Duodenal mucosa (tissue), 2 donors: ENCODE data around the gene SCGB3A2.

Experiments
- H3K27ac ChIP-seq: one replicate; pipeline ENCODE4 v1.7.0; 2013; ENCODE audit warnings: low read depth, low read length
- H3K27me3 ChIP-seq, 2 donors: one replicate each; pipeline ENCODE4 v1.7.0; 2013; ENCODE audit warnings: low read length in 2 of 2, control low read depth in 1 of 2; ENCODE audit not compliant: insufficient read depth in 2 of 2, control insufficient read depth in 1 of 2
- H3K36me3 ChIP-seq, 2 donors: one replicate each; pipeline ENCODE4 v1.7.0; 2013; ENCODE audit warnings: low read length in 2 of 2, control low read depth in 1 of 2; ENCODE audit not compliant: insufficient read depth in 2 of 2, control insufficient read depth in 1 of 2
- H3K4me1 ChIP-seq, 2 donors: one replicate each; pipeline ENCODE4 v1.7.0; 2013; ENCODE audit warnings: low read length in 2 of 2, control low read depth in 1 of 2; ENCODE audit not compliant: insufficient read depth in 2 of 2, control insufficient read depth in 1 of 2
- H3K4me3 ChIP-seq, 2 donors: one replicate each; pipeline ENCODE4 v1.7.0; 2013; ENCODE audit warnings: low read length in 2 of 2, low read depth in 1 of 2
- H3K9ac ChIP-seq, 2 donors: one replicate each; pipeline ENCODE4 v1.7.0; 2013; ENCODE audit warnings: low read length in 2 of 2, low read depth in 1 of 2
- H3K9me3 ChIP-seq, 2 donors: one replicate each; pipeline ENCODE4 v1.7.0; 2013; ENCODE audit warnings: low read length in 2 of 2, control low read depth in 1 of 2; ENCODE audit not compliant: control insufficient read depth in 1 of 2

The SCGB3A2 gene

GRCh38 chr5:147898875-147899401 lies 20.4 kb downstream of the SCGB3A2 start:
- Histone ChIP-seq H3K27ac (no peak overlapping the region), H3K9ac (no peak overlapping the region), H3K4me3 (no peak overlapping the region), H3K9me3 (no peaks in the 10 kb centered on the region), H3K36me3 (no peaks in the 10 kb centered on the region), H3K27me3 (no peaks in the 10 kb centered on the region), H3K4me1 (no peaks in the 10 kb centered on the region)

GRCh38 chr5:147901599-147902039 lies 23.1 kb downstream of the SCGB3A2 start:
- Histone ChIP-seq H3K27me3 (no peaks in the 10 kb centered on the region), H3K4me3 (no peak overlapping the region), H3K4me1 (no peaks in the 10 kb centered on the region), H3K27ac (no peak overlapping the region), H3K9me3 (no peaks in the 10 kb centered on the region), H3K36me3 (no peaks in the 10 kb centered on the region), H3K9ac (no peak overlapping the region)

- Histone ChIP-seq H3K36me3 (no peaks in the 10 kb centered on the region), H3K4me3 (no peak overlapping the region), H3K27ac (no peak overlapping the region), H3K9me3 (no peaks in the 10 kb centered on the region), H3K4me1 (no peaks in the 10 kb centered on the region), H3K9ac (no peak overlapping the region), H3K27me3 (no peaks in the 10 kb centered on the region)
Measured at GRCh38 chr5:147902609-147903115, 24.2 kb downstream of the SCGB3A2 start.

GRCh38 chr5:147904110-147904509 lies 25.6 kb downstream of the SCGB3A2 start:
- no peak overlapping the region for H3K4me3 ChIP-seq
- no peak overlapping the region for H3K27ac ChIP-seq

GRCh38 chr5:147906326-147907095 lies 28.0 kb downstream of the SCGB3A2 start, which contains the start of gene C5orf46:
Gene C5orf46, minus strand, starts transcription at chr5:147906538. Its CDS starts 37 bp downstream, at chr5:147906501.
- H3K4me3 ChIP-seq = no peak within 1 kb of the TSS
- H3K9ac ChIP-seq = no peak within 1 kb of the TSS
- no peaks in the 10 kb centered on the region for H3K9me3 ChIP-seq
- no peaks in the 10 kb centered on the region for H3K36me3 ChIP-seq
- no peaks in the 10 kb centered on the region for H3K27me3 ChIP-seq
- H3K4me1 ChIP-seq = no peaks in the 10 kb centered on the region
- no peak within 1 kb of the TSS for H3K27ac ChIP-seq

More at GRCh38 chr5:147904110-147904509, 25.6 kb downstream of the SCGB3A2 start:
- no peaks in the 10 kb centered on the region for H3K27me3 ChIP-seq
- H3K9me3 ChIP-seq = no peaks in the 10 kb centered on the region
- no peaks in the 10 kb centered on the region for H3K36me3 ChIP-seq
- H3K4me1 ChIP-seq = no peaks in the 10 kb centered on the region
- H3K9ac ChIP-seq = no peak overlapping the region

GRCh38 chr5:147911427-147911826 lies 32.9 kb downstream of the SCGB3A2 start:
- no peak overlapping the region for H3K27ac ChIP-seq

GRCh38 chr5:147912011-147912410 lies 33.5 kb downstream of the SCGB3A2 start:
- Histone ChIP-seq H3K4me1 (no peaks in the 10 kb centered on the region), H3K9me3 (no peaks in the 10 kb centered on the region), H3K36me3 (no peaks in the 10 kb centered on the region), H3K9ac (no peak overlapping the region), H3K27ac (no peak overlapping the region), H3K27me3 (no peaks in the 10 kb centered on the region), H3K4me3 (no peak overlapping the region)

More at GRCh38 chr5:147911427-147911826, 32.9 kb downstream of the SCGB3A2 start:
- Histone ChIP-seq H3K4me1 (no peaks in the 10 kb centered on the region), H3K9ac (no peak overlapping the region), H3K27me3 (no peaks in the 10 kb centered on the region), H3K4me3 (no peak overlapping the region), H3K36me3 (no peaks in the 10 kb centered on the region), H3K9me3 (no peaks in the 10 kb centered on the region)

GRCh38 chr5:147913786-147914185 lies 35.3 kb downstream of the SCGB3A2 start:
- no peaks in the 10 kb centered on the region for H3K27me3 ChIP-seq
- H3K4me1 ChIP-seq = no peaks in the 10 kb centered on the region
- H3K9me3 ChIP-seq = no peaks in the 10 kb centered on the region
- H3K36me3 ChIP-seq = no peaks in the 10 kb centered on the region
- no peak overlapping the region for H3K9ac ChIP-seq
- no peak overlapping the region for H3K27ac ChIP-seq
- H3K4me3 ChIP-seq = no peak overlapping the region

GRCh38 chr5:147918101-147918685 lies 39.7 kb downstream of the SCGB3A2 start:
- Histone ChIP-seq H3K27me3 (no peaks in the 10 kb centered on the region), H3K27ac (no peak overlapping the region), H3K9me3 (no peaks in the 10 kb centered on the region), H3K36me3 (no peaks in the 10 kb centered on the region), H3K9ac (no peak overlapping the region), H3K4me1 (no peaks in the 10 kb centered on the region), H3K4me3 (no peak overlapping the region)

- Histone ChIP-seq H3K4me3 (no peak overlapping the region), H3K9me3 (no peaks in the 10 kb centered on the region), H3K9ac (no peak overlapping the region), H3K27ac (no peak overlapping the region), H3K27me3 (no peaks in the 10 kb centered on the region), H3K36me3 (no peaks in the 10 kb centered on the region), H3K4me1 (no peaks in the 10 kb centered on the region)
Measured at GRCh38 chr5:147918899-147919298, 40.4 kb downstream of the SCGB3A2 start.
